Brain microvascular endothelial cell (primary cell): Measurements from ENCODE around the gene FBLN1.

Source experiments
- DNase-seq: peaks from one replicate; pipeline ENCODE4 v3.0.0-alpha.2; 2020
- H3K27ac ChIP-seq: fragments of 250-450 bp; sonication (Bioruptor Pico); 2 replicates; pipeline ENCODE4 v1.5.1; 2020; ENCODE audit warnings: mild to moderate bottlenecking, moderate library complexity
- H3K27me3 ChIP-seq: fragments of 250-450 bp; sonication (Bioruptor Pico); replicated peaks from 2 replicates; pipeline ENCODE4 v1.5.1; 2020; ENCODE audit warnings: mild to moderate bottlenecking
- H3K36me3 ChIP-seq: fragments of 250-450 bp; sonication (Bioruptor Pico); replicated peaks from 2 replicates; pipeline ENCODE4 v1.5.1; 2020; ENCODE audit warnings: mild to moderate bottlenecking
- H3K4me3 ChIP-seq: 2 replicates; pipeline ENCODE4 v1.5.1; 2011; ENCODE audit warnings: low read depth, mild to moderate bottlenecking, control low read depth, low read length, moderate library complexity
- in situ Hi-C: cut with HindIII; loops from 2 replicates; pipeline ENCODE4 v1.10.0; 2017; ENCODE audit warnings: low sequenced_read_pairs, low pct_ligation_motif_present
- TF ChIP-seq, protein P1 (sequence below): IDR thresholded peaks from 2 replicates; pipeline ENCODE4 v1.5.1; 2011; ENCODE audit warnings: low read depth, mild to moderate bottlenecking, moderate library complexity, low read length, control low read depth, inconsistent platforms; ENCODE audit errors: missing control alignments

Gene FBLN1

GRCh38 chr22:45582955-45583320, 80.3 kb downstream of the FBLN1 start:
- H3K27ac ChIP-seq, result no peak overlapping the region
- no peak overlapping the region for H3K4me3 ChIP-seq
- no peak for DNase-seq
- no peaks in the 10 kb centered on the region for H3K27me3 ChIP-seq
- TF ChIP-seq, protein P1, sequence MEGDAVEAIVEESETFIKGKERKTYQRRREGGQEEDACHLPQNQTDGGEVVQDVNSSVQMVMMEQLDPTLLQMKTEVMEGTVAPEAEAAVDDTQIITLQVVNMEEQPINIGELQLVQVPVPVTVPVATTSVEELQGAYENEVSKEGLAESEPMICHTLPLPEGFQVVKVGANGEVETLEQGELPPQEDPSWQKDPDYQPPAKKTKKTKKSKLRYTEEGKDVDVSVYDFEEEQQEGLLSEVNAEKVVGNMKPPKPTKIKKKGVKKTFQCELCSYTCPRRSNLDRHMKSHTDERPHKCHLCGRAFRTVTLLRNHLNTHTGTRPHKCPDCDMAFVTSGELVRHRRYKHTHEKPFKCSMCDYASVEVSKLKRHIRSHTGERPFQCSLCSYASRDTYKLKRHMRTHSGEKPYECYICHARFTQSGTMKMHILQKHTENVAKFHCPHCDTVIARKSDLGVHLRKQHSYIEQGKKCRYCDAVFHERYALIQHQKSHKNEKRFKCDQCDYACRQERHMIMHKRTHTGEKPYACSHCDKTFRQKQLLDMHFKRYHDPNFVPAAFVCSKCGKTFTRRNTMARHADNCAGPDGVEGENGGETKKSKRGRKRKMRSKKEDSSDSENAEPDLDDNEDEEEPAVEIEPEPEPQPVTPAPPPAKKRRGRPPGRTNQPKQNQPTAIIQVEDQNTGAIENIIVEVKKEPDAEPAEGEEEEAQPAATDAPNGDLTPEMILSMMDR, result no peak
- H3K36me3 ChIP-seq, result no peaks in the 10 kb centered on the region
- in situ Hi-C loops, result no loop called here

DNA sequence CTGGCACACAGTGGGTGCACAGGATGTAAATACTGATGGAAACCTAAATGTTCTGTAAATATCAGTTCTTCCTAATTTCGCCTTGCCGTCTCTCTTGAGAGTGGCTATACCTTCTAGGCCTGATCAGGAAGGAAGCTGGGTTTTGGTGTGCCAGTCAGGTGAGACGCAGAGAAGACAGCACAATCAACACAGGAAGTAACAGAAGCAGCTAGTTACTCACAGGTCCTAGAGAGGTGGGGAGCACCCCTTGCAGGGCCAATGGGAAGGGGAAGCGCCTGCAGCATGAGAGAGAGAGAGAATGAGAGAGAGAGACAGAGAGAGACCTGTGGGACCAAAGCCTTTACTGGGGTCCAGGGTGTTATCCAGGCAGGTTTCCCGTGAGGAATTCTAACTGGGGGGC, 80.8 kb downstream of the FBLN1 start:
- Histone ChIP-seq H3K27ac (no peak overlapping the region), H3K36me3 (no peaks in the 10 kb centered on the region), H3K4me3 (no peak overlapping the region), H3K27me3 (no peaks in the 10 kb centered on the region)
- no peak for DNase-seq
- in situ Hi-C loops, result no loop called here
- TF ChIP-seq, protein P1, result no peak

- TF ChIP-seq, protein P1, result no peak
- H3K27ac ChIP-seq, result no peak overlapping the region
- in situ Hi-C loops, result no loop called here
Measured at GRCh38 chr22:45584121-45584570, 81.5 kb downstream of the FBLN1 start.

DNA sequence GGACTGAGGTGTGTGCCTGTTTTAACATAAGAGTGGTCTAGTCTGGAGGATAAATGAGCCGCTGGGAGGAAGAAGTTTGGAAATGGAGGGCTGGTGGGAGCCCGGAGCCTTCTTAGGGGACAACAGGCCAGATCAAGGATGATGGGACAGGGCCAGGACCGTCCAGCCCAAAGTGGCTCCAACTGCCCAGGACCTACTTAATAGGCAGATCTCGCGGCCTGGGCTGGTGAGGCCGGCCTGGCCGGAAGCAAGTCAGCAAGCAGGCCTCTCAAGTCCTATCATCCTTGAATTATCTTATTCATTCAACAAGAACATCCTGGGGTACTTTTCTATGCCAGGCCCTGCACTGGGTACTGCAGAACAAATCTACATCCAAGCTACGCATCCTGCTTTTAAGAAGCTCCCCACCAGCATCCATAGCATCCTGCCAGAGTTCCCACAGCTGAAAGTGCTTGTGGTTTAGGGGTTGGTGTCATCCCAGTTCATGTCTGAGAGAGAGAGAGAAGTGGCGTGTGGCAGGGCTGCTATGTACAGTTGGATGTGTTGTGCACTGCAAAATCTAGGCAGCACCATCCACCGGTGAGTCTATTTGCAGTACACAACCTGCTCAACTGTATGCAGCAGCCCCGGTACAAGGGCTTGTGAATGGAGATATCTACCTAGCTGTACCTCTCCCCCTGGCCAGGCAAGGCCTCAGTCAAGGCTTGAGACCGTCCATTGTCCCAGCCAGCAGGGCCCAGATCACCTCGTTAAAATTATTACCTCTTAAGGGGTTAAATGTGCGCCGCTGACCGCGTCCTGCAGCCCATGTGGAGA, 82.1 kb downstream of the FBLN1 start:
- H3K4me3 ChIP-seq, result no peak overlapping the region
- in situ Hi-C loops, result no loop called here
- H3K27me3 ChIP-seq, result no peaks in the 10 kb centered on the region
- H3K36me3 ChIP-seq, result no peaks in the 10 kb centered on the region
- H3K27ac ChIP-seq, result no peak overlapping the region
- TF ChIP-seq, protein P1, result no peak
- no peak for DNase-seq

More at GRCh38 chr22:45584121-45584570, 81.5 kb downstream of the FBLN1 start:
- Histone ChIP-seq H3K4me3 (no peak overlapping the region), H3K36me3 (no peaks in the 10 kb centered on the region), H3K27me3 (no peaks in the 10 kb centered on the region)
- DNase-seq, result no peak

DNA sequence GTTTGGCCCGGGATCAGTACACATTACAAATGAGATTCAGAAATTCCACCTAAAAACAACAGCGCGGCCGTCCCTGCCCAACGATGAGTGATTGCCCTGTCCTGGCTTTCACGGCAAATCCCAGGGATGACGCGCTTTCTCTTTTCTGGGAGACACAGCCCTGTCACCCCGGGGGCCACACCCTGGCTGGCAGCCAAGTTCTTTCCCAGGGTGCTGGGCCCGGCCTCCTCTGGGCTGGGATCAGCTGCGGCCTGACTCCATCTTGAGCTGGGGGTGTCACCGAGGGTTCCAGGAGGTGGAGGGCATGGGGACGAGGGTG, 82.7 kb downstream of the FBLN1 start:
- no peak overlapping the region for H3K27ac ChIP-seq
- TF ChIP-seq, protein P1, result no peak
- in situ Hi-C loops, result no loop called here

More for the DNA sequence above, 82.7 kb downstream of the FBLN1 start:
- DNase-seq, result peak; percentile 20
- Histone ChIP-seq H3K4me3 (no peak overlapping the region), H3K36me3 (no peaks in the 10 kb centered on the region), H3K27me3 (no peaks in the 10 kb centered on the region)
